ENCODE results near the gene DPYD.

GRCh38 chr1:97505816-97506215, 415.0 kb downstream of the DPYD start:
- TF ChIP-seq, protein P1, sequence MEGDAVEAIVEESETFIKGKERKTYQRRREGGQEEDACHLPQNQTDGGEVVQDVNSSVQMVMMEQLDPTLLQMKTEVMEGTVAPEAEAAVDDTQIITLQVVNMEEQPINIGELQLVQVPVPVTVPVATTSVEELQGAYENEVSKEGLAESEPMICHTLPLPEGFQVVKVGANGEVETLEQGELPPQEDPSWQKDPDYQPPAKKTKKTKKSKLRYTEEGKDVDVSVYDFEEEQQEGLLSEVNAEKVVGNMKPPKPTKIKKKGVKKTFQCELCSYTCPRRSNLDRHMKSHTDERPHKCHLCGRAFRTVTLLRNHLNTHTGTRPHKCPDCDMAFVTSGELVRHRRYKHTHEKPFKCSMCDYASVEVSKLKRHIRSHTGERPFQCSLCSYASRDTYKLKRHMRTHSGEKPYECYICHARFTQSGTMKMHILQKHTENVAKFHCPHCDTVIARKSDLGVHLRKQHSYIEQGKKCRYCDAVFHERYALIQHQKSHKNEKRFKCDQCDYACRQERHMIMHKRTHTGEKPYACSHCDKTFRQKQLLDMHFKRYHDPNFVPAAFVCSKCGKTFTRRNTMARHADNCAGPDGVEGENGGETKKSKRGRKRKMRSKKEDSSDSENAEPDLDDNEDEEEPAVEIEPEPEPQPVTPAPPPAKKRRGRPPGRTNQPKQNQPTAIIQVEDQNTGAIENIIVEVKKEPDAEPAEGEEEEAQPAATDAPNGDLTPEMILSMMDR (IDR thresholded peaks at IDR 0.05): no peak
- no peak for TF ChIP-seq POLR2A (IDR thresholded peaks at IDR 0.05)
